Stimulated activated CD8-positive, alpha-beta memory T cell treated with anti-CD3 and anti-CD28 coated beads, Interleukin-2, amount 100 ng/mL, for 48 hours (primary cell): ENCODE data around the gene MCOLN1.

Experiments
- DNase-seq, 2 donors: peaks; one replicate each; pipeline ENCODE4 v3.0.0-alpha.2; 2020; ENCODE audit warnings: low read depth in 2 of 2

MCOLN1 gene

DNA sequence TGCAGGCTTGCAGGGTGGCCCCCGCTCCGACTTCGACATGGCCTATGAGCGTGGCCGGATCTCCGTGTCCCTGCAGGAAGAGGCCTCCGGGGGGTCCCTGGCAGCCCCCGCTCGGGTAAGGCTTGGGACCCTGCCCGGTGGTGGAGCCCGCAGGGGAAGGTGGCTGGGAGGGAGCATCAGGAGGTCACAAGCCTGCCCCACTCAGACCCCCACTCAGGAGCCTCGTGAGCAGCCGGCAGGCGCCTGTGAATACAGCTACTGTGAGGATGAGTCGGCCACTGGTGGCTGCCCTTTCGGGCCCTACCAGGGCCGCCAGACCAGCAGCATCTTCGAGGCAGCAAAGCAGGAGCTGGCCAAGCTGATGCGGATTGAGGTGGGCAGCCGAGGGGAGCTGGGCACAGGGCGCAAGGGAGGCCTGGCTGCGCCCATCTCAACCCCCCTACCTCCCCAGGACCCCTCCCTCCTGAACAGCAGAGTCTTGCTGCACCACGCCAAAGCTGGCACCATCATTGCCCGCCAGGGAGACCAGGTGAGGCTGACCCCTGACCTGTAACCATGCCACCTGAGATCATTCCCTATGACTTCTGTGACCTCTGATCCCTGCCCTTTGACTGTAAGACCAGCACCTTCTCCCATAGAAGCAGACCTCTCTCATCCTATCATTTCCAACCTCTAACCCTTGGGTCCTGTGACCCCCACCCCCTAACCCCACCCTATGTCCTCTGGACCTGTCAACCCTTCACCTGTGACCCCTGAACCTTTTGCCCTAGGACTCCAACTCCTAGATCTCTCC lies 20.3 kb downstream of the MCOLN1 start:
- no peak for DNase-seq

DNA sequence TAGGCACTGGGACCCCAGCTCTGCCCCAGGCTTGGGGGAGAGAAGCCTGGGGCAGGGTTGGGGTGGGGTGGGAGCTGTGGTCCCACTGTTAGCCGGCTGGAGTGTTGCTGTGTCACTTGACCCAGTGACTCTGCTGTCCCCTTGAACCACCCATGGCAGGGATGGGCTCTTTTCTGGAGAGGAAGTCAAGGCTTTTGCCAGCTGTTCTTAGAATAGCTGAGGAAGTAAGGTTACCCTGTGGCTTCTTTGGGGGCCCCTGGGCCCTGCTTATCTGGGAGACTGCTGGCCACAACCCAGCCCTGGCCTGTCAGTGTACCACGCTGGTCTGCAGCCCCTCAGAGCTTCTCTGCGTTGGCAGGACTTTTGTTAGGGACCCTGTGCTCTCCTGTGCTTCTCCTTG lies 22.2 kb downstream of the MCOLN1 start:
- no peak for DNase-seq

DNA sequence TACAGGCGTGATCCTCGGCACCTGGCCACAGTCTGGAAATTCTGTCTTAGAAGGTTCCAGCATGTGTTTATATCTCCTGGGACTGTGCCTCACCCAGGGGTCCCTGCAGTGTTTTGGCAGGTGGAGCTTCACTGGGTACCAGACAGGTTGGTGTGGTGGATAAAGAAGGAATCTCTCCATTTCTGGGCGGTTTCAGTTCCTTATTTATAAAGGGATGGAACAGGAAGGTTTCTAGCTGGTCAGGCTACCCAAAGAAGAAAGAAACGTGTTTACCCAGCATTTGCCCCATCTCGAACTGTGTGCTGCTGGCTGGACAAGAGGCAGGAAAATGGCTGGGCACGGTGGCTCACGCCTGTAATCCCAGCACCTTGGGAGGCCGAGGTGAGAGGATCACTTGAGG lies 22.9 kb downstream of the MCOLN1 start:
- DNase-seq = no peak

DNA sequence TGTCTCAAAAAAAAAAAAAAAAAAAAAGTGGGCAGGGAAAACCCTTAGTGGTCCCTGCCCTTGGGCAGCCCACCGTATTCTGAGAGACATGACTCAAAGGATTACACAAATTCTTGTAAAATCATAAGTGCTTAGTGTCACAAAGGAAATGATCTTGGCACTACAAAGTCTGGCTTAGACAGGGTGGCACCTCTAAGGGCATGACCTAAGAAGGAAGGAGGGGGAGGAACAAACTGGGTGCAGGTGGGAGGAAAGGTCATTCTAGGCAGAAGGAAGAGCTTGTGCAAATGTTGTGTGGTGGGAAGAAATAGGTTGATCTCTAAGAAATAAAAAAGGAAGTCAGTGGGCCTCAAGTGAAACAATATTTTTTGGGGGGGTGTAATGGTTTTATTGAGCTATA lies 23.5 kb downstream of the MCOLN1 start:
- DNase-seq = no peak

DNA sequence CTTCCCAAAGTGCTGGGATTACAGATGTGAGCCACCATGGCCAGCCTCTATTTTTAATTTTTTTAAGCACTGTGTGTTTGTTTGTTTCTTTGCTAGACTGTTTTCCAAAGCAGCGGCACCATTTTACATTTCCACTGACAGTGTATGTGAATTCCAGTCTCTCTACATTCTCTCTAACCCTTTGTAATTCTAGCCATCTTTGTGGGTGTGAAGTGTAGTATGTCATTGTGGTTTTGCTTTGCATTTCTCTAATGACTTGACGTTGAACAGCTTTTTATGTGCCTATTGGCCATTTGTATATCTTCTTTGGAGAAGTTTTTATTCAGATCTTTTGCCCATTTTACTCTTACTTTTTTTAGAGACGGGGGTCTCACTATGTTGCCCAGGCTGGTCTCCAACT lies 24.7 kb downstream of the MCOLN1 start:
- DNase-seq = no peak

DNA sequence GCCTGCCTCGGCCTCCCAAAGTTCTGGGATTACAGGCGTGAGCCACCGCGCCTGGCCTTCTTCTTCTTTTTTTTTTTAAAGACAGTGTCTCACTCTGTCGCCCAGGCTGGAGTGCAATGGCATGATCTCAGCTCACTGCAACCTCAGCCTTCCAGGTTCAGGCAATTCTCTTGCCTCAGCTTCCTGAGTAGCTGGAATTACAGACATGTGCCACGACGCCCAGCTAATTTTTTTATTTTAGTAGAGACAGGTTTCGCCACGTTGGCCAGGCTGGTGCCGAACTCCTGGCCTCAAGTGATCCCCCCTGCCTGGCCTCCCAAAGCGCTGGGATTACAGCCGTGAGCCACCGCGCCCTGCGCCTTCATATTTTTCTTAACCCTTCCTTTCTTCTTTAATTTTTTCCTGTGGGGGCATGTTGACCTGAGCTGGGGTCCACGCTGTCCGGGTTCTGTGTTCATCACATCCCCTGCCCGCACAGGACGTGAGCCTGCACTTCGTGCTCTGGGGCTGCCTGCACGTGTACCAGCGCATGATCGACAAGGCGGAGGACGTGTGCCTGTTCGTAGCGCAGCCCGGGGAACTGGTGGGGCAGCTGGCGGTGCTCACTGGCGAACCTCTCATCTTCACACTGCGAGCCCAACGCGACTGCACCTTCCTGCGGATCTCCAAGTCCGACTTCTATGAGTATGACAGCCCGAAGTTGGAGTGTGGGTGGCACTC lies 27.2 kb downstream of the MCOLN1 start:
- DNase-seq = no peak

DNA sequence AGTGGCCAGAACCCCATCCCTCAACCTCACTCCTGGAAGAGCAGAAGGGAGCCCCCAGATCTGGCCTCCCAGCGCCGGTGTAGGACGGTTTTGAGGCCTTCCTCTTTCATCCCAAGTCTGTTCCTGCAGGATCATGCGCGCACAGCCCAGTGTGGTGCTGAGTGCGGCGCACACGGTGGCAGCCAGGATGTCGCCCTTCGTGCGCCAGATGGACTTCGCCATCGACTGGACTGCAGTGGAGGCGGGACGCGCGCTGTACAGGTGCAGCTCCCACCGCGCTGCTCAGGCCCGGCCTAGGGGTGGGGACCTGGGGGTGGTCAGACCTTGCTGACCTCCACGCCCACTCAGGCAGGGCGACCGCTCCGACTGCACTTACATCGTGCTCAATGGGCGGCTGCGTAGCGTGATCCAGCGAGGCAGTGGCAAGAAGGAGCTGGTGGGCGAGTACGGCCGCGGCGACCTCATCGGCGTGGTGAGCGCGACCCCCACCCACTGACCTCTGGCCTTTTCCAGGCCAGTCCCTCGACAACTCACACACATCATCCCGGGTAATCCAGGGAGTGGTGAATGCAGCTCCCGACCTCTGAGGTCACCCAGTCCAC lies 27.8 kb downstream of the MCOLN1 start:
- DNase-seq = no peak

DNA sequence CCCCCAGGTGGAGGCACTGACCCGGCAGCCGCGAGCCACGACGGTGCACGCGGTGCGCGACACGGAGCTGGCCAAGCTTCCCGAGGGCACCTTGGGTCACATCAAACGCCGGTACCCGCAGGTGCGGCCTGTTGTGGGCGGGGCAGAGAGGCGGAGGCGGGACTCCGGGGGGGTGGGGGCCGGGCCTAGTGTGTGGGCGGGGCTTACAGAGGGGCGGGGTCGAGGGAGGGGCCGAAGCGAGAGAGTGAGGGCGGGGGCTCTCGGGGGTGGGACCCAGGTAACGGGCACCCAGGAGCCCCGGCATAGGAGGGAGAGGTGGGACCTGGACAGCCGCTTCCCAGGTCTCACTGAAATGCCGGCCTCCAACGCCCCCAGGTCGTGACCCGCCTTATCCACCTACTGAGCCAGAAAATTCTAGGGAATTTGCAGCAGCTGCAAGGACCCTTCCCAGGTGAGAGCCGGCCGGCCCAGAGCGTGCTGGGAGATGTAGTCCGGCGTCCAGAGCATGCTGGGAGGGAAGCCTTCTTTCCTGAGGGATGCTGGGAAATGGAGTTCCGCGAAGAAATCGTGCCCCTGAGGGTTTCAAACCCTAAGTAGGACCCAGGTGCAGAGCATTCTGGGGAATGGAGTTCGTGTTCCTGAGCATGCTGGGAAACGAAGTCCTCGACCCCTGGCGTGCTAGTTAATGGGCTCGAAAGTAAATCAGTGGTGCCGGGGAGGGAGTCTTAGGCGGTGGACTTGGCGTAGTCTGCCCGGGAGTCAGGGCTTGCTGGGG lies 28.8 kb downstream of the MCOLN1 start:
- no peak for DNase-seq

DNA sequence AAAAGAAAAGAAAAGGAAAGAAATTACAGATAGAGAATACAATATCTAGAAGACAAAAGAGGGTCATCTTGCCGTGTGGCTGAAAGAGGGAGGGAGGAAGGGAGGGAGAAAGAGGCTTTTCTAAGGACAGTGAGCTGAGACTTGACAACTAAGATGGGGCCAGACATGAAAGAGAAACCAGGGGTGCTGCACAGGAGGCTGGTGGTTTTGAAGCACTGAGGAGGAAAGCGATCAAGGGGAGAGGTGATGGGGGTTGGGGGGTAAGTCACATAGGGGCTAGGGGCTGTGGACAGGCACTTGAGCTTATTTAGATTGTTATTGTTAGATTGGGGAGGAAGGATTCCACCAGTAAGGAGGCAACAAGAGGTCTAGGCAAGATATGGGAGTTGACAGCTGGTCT lies 30.4 kb downstream of the MCOLN1 start:
- no peak for DNase-seq

DNA sequence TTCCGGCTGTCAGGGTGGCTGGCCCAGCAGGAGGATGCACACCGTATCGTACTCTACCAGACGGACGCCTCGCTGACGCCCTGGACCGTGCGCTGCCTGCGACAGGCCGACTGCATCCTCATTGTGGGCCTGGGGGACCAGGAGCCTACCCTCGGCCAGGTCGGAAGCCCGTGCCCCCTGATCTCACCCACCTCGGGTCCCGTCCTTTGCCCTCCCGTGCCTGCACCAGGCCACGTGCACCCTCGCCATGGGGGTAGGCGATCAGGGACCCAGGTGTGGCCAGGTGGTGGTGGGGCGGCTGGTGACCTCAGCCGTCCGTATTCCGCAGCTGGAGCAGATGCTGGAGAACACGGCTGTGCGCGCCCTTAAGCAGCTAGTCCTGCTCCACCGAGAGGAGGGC lies 32.1 kb downstream of the MCOLN1 start:
- no peak for DNase-seq

DNA sequence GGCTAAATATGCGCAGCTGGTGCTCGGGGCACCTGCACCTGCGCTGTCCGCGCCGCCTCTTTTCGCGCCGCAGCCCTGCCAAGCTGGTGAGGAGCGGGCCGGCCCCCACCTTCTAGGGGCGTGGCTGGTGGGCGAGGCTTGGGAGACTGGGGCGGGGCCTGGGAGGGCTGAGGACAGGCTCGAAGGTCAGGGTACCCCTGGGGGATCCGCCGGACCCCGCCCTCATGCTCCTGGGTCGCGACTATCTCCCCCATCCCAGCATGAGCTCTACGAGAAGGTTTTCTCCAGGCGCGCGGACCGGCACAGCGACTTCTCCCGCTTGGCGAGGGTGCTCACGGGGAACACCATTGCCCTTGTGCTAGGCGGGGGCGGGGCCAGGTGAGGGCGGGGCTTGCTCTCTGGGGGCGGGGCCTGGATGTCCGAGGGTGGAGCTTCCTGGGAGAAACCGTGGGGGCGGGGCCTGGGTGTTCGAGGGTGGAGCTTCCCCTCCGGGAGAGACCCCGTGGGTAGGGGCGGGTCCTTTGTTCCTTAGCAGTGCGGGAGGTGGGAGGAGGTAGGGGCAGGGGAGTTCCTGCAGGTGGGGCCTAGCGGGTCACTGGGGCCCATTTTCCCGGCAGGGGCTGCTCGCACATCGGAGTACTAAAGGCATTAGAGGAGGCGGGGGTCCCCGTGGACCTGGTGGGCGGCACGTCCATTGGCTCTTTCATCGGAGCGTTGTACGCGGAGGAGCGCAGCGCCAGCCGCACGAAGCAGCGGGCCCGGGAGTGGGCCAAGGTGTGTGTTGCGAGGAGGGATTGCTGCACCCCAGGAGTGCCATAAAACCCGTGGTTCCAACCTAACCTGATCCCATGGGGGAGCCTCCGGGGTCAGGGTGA lies 32.8 kb downstream of the MCOLN1 start:
- no peak for DNase-seq

DNA sequence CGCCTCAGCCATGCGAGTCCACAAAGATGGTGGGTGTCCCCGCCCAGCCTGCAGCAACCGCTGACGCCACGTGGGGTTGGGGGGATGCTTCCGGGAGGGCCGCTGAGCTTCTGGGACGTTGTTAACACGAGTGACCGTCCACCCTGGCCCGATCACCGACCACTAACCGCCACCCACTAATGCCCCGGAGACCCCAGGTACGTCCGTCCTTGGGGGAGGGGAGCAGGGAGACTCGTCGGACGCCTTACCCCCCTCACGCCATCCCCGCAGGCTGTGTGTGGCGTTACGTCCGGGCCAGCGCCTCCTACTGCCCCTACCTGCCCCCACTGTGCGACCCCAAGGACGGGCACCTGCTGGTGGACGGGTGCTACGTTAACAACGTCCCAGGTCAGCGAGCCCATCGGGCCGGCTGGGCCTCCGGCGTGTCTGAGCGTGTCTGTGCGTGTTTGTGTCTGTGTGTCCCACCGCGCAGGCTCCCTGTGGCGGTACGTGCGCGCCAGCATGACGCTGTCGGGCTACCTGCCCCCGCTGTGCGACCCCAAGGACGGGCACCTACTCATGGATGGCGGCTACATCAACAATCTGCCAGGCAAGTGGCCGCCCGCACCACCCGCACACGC lies 34.4 kb downstream of the MCOLN1 start:
- DNase-seq = no peak

DNA sequence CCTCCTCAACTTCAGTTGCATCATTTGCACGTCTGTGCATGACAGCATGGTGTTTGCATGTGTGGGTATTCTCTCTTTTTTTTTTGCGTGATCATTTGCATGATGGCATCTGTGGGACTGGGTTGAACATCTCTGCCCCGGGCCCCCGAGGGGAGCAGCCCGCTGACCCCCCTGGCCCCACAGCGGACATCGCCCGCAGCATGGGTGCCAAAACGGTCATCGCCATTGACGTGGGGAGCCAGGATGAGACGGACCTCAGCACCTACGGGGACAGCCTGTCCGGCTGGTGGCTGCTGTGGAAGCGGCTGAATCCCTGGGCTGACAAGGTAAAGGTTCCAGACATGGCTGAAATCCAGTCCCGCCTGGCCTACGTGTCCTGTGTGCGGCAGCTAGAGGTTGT lies 36.2 kb downstream of the MCOLN1 start:
- DNase-seq = no peak

DNA sequence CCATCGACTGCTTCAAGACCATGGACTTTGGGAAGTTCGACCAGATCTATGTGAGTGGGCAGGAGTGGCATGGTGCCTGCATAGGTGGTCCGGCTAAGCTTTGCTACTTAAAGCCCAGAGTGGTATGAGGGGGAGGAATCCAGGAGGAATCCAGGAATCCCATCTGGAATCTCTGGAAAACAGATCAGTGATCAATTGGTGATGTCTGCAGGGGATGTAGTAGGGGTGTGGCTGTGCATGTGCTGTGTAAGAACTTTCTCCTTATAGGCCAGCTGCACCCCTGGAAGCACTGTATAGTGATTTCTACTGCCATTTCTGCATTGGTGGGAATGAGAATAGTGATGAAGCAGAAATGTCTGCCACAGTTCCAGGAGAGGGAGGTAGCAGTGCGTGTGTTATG lies 36.7 kb downstream of the MCOLN1 start:
- no peak for DNase-seq

DNA sequence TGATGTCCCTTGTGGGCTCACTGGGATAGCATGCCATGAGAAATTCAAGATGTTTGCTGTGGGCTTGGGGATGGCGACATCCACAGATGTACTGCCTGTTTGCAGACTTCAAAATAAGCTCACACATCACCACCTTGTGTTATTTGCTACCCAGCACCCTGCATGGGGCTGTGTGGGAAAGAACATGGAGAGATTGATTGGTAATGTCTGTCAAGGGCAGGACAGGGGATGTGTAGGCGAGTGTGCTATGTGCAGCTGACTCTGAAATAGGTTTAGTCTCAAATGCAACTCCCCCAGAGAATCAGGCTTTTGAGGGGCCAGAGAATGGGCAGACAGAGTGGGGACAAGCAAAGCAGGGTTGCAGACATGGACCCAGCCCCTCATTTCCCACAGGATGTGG lies 37.8 kb downstream of the MCOLN1 start:
- no peak for DNase-seq

DNA sequence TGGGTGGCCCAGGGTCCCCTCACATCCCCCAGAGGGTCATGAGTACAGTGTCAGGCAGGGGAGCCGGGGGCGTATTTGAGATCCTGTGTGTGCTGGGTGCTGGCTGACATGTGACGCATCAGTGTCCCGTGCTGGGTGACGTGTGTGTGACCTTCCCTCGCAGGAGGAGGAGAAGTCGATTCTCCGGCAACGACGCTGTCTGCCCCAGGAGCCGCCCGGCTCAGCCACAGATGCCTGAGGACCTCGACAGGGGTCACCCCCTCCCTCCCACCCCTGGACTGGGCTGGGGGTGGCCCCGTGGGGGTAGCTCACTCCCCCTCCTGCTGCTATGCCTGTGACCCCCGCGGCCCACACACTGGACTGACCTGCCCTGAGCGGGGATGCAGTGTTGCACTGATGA lies 38.9 kb downstream of the MCOLN1 start:
- DNase-seq = no peak

DNA sequence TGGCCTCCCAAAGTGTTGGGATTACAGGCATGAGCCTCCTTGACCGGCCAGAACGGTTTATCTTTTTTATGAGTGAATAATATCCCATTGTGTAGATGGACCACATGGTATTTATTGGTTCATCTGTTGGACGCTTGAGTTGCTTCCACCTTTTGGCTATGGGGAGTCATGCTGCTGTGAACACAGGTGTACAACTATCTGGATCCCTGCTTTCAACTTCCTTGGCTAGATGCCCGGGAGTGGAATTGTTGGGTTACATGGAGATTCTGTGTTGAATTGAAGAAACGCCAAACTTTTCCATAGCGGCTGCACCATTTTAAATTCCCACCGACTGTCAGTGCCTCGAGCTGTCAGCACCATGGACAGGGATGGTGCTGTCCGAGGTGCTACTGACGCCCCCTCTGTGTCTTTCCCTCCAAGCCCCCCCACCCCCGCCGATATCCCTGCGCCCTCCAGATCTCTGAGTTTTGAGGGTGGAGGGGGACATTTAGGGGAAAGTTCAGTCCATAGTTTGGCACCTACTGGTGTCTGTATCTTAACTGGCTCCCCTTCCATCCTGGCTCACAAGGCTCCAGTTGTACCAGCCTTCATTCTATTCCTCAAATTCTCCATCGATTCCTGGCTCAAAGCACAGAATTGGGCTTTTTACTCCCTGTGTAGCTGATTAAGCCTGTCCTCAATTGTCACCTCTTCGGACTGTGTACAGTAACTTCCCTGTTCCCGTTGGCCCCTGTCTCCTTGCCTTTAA lies 40.4 kb downstream of the MCOLN1 start:
- DNase-seq = no peak

DNA sequence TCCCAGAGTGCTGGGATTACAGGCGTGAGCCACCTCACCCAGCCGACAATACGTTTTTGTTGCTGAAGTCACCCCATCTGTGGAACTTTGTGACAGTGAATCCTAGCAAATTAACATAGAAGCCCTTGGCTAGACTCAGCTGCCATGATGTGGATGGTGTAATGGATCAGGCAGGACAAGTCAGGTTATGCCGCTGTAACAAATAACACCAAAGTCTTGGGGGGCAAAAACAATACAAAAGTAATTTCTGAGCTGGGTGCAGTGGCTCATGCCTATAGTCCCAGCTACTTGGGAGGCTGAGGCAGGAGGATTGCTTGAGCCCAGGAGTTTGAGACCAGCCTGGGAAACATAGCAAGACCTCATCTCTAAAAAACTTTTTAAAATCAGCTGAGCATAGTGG lies 42.4 kb downstream of the MCOLN1 start:
- DNase-seq = no peak

DNA sequence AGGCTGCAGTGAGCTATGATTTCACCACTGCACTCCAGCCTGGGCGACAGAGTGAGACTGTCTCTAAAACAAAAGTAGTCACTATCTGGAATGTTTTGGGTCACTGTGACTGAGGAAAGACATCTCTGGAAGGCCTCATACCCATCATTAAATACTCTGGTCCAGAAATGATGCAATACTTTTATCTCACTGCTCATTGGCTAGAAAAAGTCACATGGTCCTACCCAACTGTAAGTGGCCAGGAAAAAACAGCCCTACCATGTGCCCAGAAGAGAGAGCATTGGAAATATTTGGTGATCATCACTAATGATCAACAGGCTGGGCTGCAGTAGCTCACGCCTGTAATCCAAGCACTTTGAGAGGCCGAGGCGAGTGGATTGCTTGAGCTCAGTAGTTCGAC lies 42.9 kb downstream of the MCOLN1 start:
- no peak for DNase-seq

DNA sequence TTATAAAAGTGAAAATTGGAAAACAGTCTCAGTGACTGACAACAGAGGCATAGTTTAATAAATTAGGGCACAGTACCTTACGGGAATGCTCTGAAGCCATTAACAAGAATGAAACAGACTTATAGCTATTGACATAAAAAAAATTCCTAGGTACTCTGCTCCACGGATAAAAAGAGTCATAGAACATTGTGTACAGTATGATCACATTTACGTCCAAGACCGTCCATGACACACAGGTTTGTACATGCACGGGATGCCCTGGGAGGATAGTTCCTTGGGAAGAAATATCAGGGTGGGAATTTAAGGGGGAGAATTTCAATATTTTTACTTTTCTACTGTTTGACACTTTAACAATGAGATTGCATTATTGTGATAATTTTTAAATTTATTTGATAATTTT lies 48.3 kb downstream of the MCOLN1 start:
- no peak for DNase-seq
